SK-N-MC (cell line): ENCODE measurements around the gene ACTR6.

Source experiments
- EZH2 ChIP-seq: fragments of 200-600 bp; sonication (generic); IDR thresholded peaks from one replicate; pipeline ENCODE4 v1.6.1; 2017; ENCODE audit warnings: antibody characterized with exemption
- FOXP2 ChIP-seq: optimal IDR thresholded peaks from 2 replicates; pipeline ENCODE3; 2011; ENCODE audit warnings: mild to moderate bottlenecking, moderate library complexity; ENCODE audit not compliant: insufficient read depth; ENCODE audit errors: extremely low read length, control extremely low read depth
- POLR2AphosphoS5 ChIP-seq: IDR thresholded peaks from 2 replicates; pipeline ENCODE4 v1.6.1; 2012; ENCODE audit warnings: mild to moderate bottlenecking, low read depth, low read length, borderline replicate concordance

DNA sequence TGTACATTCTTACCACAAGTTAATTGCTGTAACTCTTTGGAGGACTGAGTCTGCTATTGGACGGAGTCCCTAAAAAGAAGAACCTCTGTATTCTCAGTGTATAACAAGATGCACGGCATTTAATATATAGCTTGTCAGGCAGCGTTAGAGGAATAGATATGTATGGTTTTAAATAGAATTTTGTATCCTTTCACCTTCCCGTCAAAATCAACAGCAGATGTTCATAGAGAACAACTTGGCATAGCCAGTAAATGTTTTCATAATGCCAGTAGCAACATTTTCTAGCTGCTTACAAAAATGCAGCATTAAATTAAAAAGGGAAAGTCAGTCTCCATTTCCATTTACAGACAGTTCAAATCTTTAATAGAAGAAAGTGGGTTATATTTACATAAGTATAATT lies 73.2 kb downstream of the ACTR6 start:
- TF ChIP-seq POLR2AphosphoS5 (no peak), EZH2 (no peak), FOXP2 (no peak)
